Ishikawa (cell line): ENCODE data around the gene ABCD1.

Experiments used
- CEBPB ChIP-seq: IDR thresholded peaks from 2 replicates; pipeline ENCODE4 v1.6.1; 2012
- EP300 ChIP-seq: IDR thresholded peaks from 2 replicates; pipeline ENCODE4 v1.6.1; 2012; ENCODE audit warnings: borderline replicate concordance
- MAX ChIP-seq: IDR thresholded peaks from 2 replicates; pipeline ENCODE4 v1.6.1; 2012
- REST ChIP-seq: IDR thresholded peaks from 2 replicates; pipeline ENCODE4 v1.6.1; 2012; ENCODE audit warnings: low read depth, mild to moderate bottlenecking
- TCF12 ChIP-seq: IDR thresholded peaks from 2 replicates; pipeline ENCODE4 v1.6.1; 2012; ENCODE audit warnings: low read depth
- TEAD4 ChIP-seq: IDR thresholded peaks from 2 replicates; pipeline ENCODE4 v1.6.1; 2012
- USF1 ChIP-seq: IDR thresholded peaks from 2 replicates; pipeline ENCODE4 v1.6.1; 2012
- YY1 ChIP-seq: IDR thresholded peaks from 2 replicates; pipeline ENCODE4 v1.6.1; 2012; ENCODE audit warnings: low read depth
- ZBTB7A ChIP-seq: IDR thresholded peaks from 2 replicates; pipeline ENCODE4 v1.6.1; 2012; ENCODE audit warnings: low read depth

GRCh38 chrX:153736871-153737441, 12.3 kb downstream of the ABCD1 start:
- TF ChIP-seq USF1 (no peak), REST (no peak), TEAD4 (no peak), MAX (no peak), EP300 (no peak), TCF12 (no peak), YY1 (no peak), CEBPB (no peak), ZBTB7A (no peak)
